ENCODE data around the gene NDFIP2. TPM values are rescaled to one million over a fixed set of nuclear protein-coding genes. Genes with fewer than 3 reads are reported as not detected.

The NDFIP2 gene
- total RNA-seq, 1 donor from 2014 or later = 30.4 TPM

DNA sequence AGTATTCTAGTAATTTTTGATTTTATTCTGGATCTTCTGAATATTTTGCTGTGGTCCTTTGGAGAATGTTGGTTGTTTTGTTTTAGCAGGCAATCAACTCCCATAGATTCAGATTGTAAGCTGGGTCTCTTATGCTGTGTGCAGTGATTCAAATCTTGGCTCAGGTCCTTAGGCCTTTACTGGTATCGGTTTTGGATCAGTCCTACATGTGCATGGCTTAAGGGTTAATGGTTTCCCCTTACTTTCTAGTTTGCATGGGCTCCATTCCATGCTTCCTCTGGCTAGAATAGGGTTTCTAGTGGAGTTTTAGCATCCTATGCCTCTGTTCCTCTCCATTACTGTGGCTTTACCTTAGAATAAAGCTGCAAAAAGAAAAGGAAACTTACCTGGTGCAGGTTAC, 16.1 kb downstream of the NDFIP2 start:
- Mint-ChIP-seq H3K4me3 (ENCODE audit: unreplicated experiment) (no peak overlapping the region), H3K4me1 (ENCODE audit: unreplicated experiment) (peaks cover 33% of the 10 kb centered on the region), H3K9me3 (ENCODE audit: unreplicated experiment) (no peaks in the 10 kb centered on the region), H3K27ac (ENCODE audit: unreplicated experiment) (no peak overlapping the region), H3K27me3 (ENCODE audit: unreplicated experiment) (no peaks in the 10 kb centered on the region), H3K36me3 (ENCODE audit: low read depth, unreplicated experiment) (no peaks in the 10 kb centered on the region)
- TF ChIP-seq, protein P1, sequence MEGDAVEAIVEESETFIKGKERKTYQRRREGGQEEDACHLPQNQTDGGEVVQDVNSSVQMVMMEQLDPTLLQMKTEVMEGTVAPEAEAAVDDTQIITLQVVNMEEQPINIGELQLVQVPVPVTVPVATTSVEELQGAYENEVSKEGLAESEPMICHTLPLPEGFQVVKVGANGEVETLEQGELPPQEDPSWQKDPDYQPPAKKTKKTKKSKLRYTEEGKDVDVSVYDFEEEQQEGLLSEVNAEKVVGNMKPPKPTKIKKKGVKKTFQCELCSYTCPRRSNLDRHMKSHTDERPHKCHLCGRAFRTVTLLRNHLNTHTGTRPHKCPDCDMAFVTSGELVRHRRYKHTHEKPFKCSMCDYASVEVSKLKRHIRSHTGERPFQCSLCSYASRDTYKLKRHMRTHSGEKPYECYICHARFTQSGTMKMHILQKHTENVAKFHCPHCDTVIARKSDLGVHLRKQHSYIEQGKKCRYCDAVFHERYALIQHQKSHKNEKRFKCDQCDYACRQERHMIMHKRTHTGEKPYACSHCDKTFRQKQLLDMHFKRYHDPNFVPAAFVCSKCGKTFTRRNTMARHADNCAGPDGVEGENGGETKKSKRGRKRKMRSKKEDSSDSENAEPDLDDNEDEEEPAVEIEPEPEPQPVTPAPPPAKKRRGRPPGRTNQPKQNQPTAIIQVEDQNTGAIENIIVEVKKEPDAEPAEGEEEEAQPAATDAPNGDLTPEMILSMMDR (IDR thresholded peaks at IDR 0.05; ENCODE audit: unreplicated experiment) = no peak
- no peak for DNase-seq (ENCODE audit: low spot score)

DNA sequence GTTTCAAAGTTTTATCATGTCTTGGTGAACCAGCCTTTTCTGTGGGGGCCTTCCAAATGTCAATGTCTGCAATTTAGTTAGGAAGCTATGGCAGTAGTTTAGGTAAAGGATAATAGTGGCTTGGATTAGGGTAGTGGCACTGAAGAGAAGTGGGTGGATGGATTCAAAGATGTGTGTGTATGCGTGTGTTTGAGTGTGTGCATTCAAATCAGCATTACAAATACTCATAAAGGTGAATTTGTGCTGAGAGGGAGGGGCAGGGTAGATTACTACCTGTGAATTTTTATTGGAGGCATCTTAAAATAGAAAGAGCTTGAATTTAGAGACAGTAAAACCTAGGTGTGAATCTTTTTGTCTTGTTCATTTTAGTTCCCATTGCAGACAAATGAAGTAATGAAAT, 16.9 kb downstream of the NDFIP2 start:
- H3K36me3 Mint-ChIP-seq (ENCODE audit: low read depth, unreplicated experiment) = no peaks in the 10 kb centered on the region
- no peak overlapping the region for H3K4me3 Mint-ChIP-seq (ENCODE audit: unreplicated experiment)
- H3K4me1 Mint-ChIP-seq (ENCODE audit: unreplicated experiment) = peaks cover 25% of the 10 kb centered on the region
- no peaks in the 10 kb centered on the region for H3K9me3 Mint-ChIP-seq (ENCODE audit: unreplicated experiment)
- TF ChIP-seq, protein P1 (IDR thresholded peaks at IDR 0.05; ENCODE audit: unreplicated experiment) = no peak
- no peak overlapping the region for H3K27ac Mint-ChIP-seq (ENCODE audit: unreplicated experiment)
- no peak for DNase-seq (ENCODE audit: low spot score)
- no peaks in the 10 kb centered on the region for H3K27me3 Mint-ChIP-seq (ENCODE audit: unreplicated experiment)

DNA sequence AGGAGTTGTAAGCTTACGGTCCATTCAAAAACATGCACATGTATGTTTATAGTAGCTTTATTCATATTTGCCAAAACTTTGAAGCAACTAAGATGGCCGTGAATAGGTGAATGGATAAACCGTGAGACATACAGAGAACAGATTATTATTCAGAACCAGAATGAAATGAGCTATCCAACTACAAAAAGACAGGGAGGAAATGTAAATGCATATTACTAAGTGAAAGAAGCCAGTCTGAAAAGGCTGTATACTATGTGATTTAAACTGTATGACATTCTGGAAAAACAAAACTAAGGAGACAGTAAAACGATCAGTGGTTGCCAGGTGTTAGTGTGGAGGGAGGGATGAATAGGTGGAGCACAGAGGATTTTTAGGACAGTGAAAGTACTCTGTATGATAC, 19.9 kb downstream of the NDFIP2 start:
- H3K27ac Mint-ChIP-seq (ENCODE audit: unreplicated experiment) = no peak overlapping the region
- H3K4me1 Mint-ChIP-seq (ENCODE audit: unreplicated experiment) = peaks cover 4% of the 10 kb centered on the region
- H3K9me3 Mint-ChIP-seq (ENCODE audit: unreplicated experiment) = no peaks in the 10 kb centered on the region

DNA sequence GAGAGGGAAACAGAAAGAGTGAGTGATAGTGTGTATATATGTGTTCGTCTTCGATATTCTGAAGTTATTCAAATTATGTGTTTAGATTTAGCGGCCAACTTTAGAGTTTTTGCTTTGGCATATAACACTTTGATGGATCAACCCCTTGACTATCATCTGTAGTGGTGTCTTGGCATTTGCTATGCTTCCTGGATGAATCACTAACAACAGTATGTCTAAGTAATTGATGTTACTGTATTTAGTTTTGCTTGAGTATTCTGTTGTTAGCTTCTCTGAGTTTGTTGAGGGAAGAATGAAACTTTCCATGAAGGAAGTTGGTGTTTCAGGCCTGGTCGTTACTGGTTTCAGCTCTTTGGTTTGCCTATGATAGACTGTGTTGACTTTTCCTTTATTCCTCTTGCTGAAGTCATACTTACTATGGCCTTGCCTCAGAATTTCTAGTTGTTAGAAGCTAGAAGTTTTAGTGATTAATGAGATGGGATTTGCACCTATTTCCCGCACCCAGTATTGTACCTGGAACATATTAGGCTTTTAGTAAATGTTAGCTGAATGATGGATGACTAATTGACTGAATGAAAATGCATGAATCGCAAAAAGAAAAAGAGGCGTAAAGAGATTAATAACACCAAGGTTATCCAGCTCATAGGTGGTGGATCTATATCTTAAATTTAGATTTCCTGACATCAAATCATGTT, 20.7 kb downstream of the NDFIP2 start:
- no peaks in the 10 kb centered on the region for H3K27me3 Mint-ChIP-seq (ENCODE audit: unreplicated experiment)

More for the DNA sequence above, 19.9 kb downstream of the NDFIP2 start:
- Mint-ChIP-seq H3K36me3 (ENCODE audit: low read depth, unreplicated experiment) (no peaks in the 10 kb centered on the region), H3K4me3 (ENCODE audit: unreplicated experiment) (no peak overlapping the region), H3K27me3 (ENCODE audit: unreplicated experiment) (no peaks in the 10 kb centered on the region)
- no peak for DNase-seq (ENCODE audit: low spot score)
- TF ChIP-seq, protein P1 (IDR thresholded peaks at IDR 0.05; ENCODE audit: unreplicated experiment) = no peak

More for the DNA sequence above, 20.7 kb downstream of the NDFIP2 start:
- TF ChIP-seq, protein P1 (IDR thresholded peaks at IDR 0.05; ENCODE audit: unreplicated experiment) = no peak
- Mint-ChIP-seq H3K4me3 (ENCODE audit: unreplicated experiment) (no peak overlapping the region), H3K4me1 (ENCODE audit: unreplicated experiment) (peaks cover 4% of the 10 kb centered on the region), H3K36me3 (ENCODE audit: low read depth, unreplicated experiment) (no peaks in the 10 kb centered on the region), H3K9me3 (ENCODE audit: unreplicated experiment) (no peaks in the 10 kb centered on the region), H3K27ac (ENCODE audit: unreplicated experiment) (peak overlapping the region; percentile 34)
- no peak for DNase-seq (ENCODE audit: low spot score)
